Activated T-cell treated with anti-CD3 and anti-CD28 coated beads, Interleukin-2, amount 50 U/mL, for 24 hours (primary cell): ENCODE data around the gene SCIMP.
"Not testable (repeated sequence)": the region's sequence is repeated elsewhere in the genome, so short reads cannot be mapped to it uniquely, and the experiment has no call there.

Experiments used
- DNase-seq: peaks from one replicate; pipeline ENCODE4 v3.0.0-alpha.2; 2020
- H3K27ac Mint-ChIP-seq: 2 replicates; pipeline ENCODE4 v1.8.0; 2020; ENCODE audit warnings: mild to moderate bottlenecking, mixed read lengths
- H3K27me3 Mint-ChIP-seq: 2 replicates; pipeline ENCODE4 v1.8.0; 2020; ENCODE audit warnings: mixed read lengths
- H3K36me3 Mint-ChIP-seq: 2 replicates; pipeline ENCODE4 v1.8.0; 2020; ENCODE audit warnings: low read depth, mixed read lengths
- H3K4me1 Mint-ChIP-seq: 2 replicates; pipeline ENCODE4 v1.8.0; 2020; ENCODE audit warnings: low read depth, mixed read lengths
- H3K4me3 Mint-ChIP-seq: 2 replicates; pipeline ENCODE4 v1.8.0; 2020; ENCODE audit warnings: mild to moderate bottlenecking, moderate library complexity, mixed read lengths
- H3K9me3 Mint-ChIP-seq: 2 replicates; pipeline ENCODE4 v1.8.0; 2020; ENCODE audit warnings: mixed read lengths

Gene SCIMP

GRCh38 chr17:5183410-5183793 lies 51.3 kb downstream of the SCIMP start:
- peaks cover 2% of the 10 kb centered on the region for H3K4me1 Mint-ChIP-seq
- no peaks in the 10 kb centered on the region for H3K27me3 Mint-ChIP-seq
- H3K9me3 Mint-ChIP-seq = peaks cover 72% of the 10 kb centered on the region
- H3K36me3 Mint-ChIP-seq = peaks cover 95% of the 10 kb centered on the region
- no peak overlapping the region for H3K4me3 Mint-ChIP-seq
- H3K27ac Mint-ChIP-seq = no peak overlapping the region
- DNase-seq = no peak

- H3K4me3 Mint-ChIP-seq = no peak overlapping the region
- H3K27me3 Mint-ChIP-seq = no peaks in the 10 kb centered on the region
- no peak for DNase-seq
- no peaks in the 10 kb centered on the region for H3K4me1 Mint-ChIP-seq
- no peak overlapping the region for H3K27ac Mint-ChIP-seq
- H3K9me3 Mint-ChIP-seq = peaks cover 70% of the 10 kb centered on the region
- H3K36me3 Mint-ChIP-seq = peaks cover 92% of the 10 kb centered on the region
Measured at GRCh38 chr17:5182597-5183409, 51.9 kb downstream of the SCIMP start.

- Mint-ChIP-seq H3K36me3 (peaks cover 91% of the 10 kb centered on the region), H3K27ac (no peak overlapping the region), H3K27me3 (no peaks in the 10 kb centered on the region), H3K9me3 (peaks cover 63% of the 10 kb centered on the region), H3K4me3 (no peak overlapping the region), H3K4me1 (no peaks in the 10 kb centered on the region)
- DNase-seq = no peak
Measured at GRCh38 chr17:5181509-5182305, 53.0 kb downstream of the SCIMP start.

GRCh38 chr17:5179003-5179402 lies 55.7 kb downstream of the SCIMP start:
- Mint-ChIP-seq H3K27ac (no peak overlapping the region), H3K4me1 (no peaks in the 10 kb centered on the region), H3K27me3 (no peaks in the 10 kb centered on the region), H3K4me3 (no peak overlapping the region), H3K9me3 (peaks cover 56% of the 10 kb centered on the region), H3K36me3 (peaks cover 90% of the 10 kb centered on the region)
- DNase-seq = no peak

- not testable (repeated sequence) for H3K4me3 Mint-ChIP-seq
Measured at GRCh38 chr17:5175027-5175426, 59.6 kb downstream of the SCIMP start.

GRCh38 chr17:5165791-5166564 lies 68.7 kb downstream of the SCIMP start:
- not testable (repeated sequence) for H3K36me3 Mint-ChIP-seq, DNase-seq, H3K27me3 Mint-ChIP-seq, H3K4me3 Mint-ChIP-seq, H3K9me3 Mint-ChIP-seq, H3K27ac Mint-ChIP-seq, H3K4me1 Mint-ChIP-seq

More at GRCh38 chr17:5175027-5175426, 59.6 kb downstream of the SCIMP start:
- Mint-ChIP-seq H3K36me3 (peaks cover 52% of the 10 kb centered on the region), H3K9me3 (peaks cover 41% of the 10 kb centered on the region)
- not testable (repeated sequence) for H3K27me3 Mint-ChIP-seq, H3K4me1 Mint-ChIP-seq, DNase-seq, H3K27ac Mint-ChIP-seq

- Mint-ChIP-seq H3K9me3 (no peaks in the 10 kb centered on the region), H3K4me1 (no peaks in the 10 kb centered on the region), H3K27me3 (peaks cover 9% of the 10 kb centered on the region), H3K4me3 (no peak overlapping the region), H3K27ac (no peak overlapping the region), H3K36me3 (no peaks in the 10 kb centered on the region)
- DNase-seq = no peak
Measured at GRCh38 chr17:5164436-5164835, 70.2 kb downstream of the SCIMP start.

- not testable (repeated sequence) for H3K4me1 Mint-ChIP-seq, H3K27ac Mint-ChIP-seq, H3K4me3 Mint-ChIP-seq, H3K36me3 Mint-ChIP-seq, DNase-seq, H3K9me3 Mint-ChIP-seq
- H3K27me3 Mint-ChIP-seq = peaks cover 27% of the 10 kb centered on the region
Measured at GRCh38 chr17:5161793-5162192, 72.9 kb downstream of the SCIMP start.

- not testable (repeated sequence) for H3K4me3 Mint-ChIP-seq, H3K27ac Mint-ChIP-seq, H3K9me3 Mint-ChIP-seq, DNase-seq, H3K36me3 Mint-ChIP-seq, H3K4me1 Mint-ChIP-seq
- H3K27me3 Mint-ChIP-seq = peaks cover 27% of the 10 kb centered on the region
Measured at GRCh38 chr17:5160702-5161101, 74.0 kb downstream of the SCIMP start.
